CD4-positive, alpha-beta T cell treated with Interleukin-21 for 1 hour (primary cell): Measurements from ENCODE around the gene PHAX.
A peak's percentile ranks its signal among the peaks of the same experiment; 100 is the strongest.
"Not testable (repeated sequence)": the region's sequence is repeated elsewhere in the genome, so short reads cannot be mapped to it uniquely, and the experiment has no call there.

Experiments used
- DNase-seq: peaks from one replicate; pipeline ENCODE4 v3.0.0-alpha.2; 2020

PHAX gene, protein sequence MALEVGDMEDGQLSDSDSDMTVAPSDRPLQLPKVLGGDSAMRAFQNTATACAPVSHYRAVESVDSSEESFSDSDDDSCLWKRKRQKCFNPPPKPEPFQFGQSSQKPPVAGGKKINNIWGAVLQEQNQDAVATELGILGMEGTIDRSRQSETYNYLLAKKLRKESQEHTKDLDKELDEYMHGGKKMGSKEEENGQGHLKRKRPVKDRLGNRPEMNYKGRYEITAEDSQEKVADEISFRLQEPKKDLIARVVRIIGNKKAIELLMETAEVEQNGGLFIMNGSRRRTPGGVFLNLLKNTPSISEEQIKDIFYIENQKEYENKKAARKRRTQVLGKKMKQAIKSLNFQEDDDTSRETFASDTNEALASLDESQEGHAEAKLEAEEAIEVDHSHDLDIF

DNA sequence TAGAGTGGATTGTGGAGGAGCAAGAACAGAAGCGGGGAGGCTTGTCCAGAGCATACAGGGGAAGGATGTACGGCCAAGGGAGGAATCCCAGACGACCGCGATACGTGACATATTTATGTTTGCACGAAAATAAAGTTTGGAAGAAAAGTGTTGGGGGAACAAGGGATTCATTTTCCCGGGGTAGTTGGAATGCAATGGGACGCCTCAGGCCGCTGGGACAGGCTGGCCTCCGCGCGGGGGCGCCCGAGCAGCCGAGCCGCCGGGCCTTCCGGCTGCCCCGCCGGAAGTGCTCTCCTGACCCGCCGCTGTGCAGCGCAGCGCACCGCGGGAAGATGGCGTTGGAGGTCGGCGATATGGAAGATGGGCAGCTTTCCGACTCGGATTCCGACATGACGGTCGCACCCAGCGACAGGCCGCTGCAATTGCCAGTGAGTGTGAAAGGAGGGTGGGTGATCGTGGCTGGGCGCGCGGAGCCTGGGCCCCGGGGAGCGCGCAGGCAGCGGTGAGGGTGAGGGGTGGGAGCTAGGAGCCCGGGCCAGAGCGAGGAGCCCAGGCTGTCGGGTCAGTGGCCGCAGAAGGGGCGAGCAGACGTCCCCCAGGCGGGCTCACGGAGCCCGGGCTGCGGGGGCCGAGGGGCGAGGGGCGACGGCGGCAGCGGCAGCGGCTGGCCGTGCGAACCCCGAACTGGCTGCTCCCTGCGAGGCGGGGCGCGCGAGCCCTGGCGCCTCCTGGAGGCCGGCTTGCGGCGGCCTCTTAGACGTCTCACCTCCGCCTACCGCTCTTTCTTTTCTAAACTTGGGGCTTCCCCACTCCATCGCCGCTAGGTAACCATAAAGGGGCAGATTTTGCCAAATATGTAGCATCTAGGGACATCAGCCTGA, at the start of gene PHAX:
Gene PHAX (plus strand): TSS at position 317 of the 881 bp plus-strand sequence. CDS start 16 bp downstream, at position 333.
- peak; percentile 74 for DNase-seq

DNA sequence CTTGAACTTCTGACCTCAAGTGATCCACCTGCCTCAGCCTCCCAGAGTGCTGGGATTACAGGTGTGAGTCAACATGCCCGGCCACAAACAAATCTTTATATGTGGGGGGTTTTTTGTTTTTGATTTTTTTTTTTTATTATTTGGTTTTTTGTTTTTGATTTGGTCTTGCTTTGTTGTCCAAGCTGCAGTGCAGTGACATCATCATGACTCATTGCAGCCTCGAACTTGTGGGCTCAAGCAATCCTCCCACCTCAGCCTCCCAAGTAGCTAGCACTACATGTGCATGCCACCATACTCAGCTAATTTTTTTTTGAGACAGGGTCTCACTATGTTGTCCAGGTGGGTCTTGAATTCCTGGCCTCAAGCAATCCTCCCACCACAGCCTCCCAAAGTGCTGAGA, 48.1 kb upstream of the PHAX start:
- no peak for DNase-seq

DNA sequence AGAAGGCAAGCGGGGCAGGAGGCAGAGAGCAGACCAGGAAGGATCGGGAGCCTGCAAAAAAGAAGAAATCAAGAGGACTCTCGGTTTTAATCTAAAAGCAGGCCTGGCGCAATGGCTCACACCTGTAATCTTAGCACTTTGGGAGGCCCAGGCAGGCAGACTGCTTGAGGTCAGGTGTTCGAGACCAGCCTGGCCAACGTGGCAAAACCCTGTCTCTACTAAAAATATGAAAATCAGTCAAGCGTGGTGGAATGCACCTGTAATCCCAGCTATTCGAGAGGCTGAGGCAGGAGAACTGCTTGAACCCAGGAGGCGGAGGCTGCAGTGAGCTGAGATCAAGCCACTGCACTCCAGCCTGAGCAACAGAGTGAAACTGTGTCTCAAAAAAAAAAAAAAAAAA, 45.6 kb upstream of the PHAX start:
- not testable (repeated sequence) for DNase-seq

DNA sequence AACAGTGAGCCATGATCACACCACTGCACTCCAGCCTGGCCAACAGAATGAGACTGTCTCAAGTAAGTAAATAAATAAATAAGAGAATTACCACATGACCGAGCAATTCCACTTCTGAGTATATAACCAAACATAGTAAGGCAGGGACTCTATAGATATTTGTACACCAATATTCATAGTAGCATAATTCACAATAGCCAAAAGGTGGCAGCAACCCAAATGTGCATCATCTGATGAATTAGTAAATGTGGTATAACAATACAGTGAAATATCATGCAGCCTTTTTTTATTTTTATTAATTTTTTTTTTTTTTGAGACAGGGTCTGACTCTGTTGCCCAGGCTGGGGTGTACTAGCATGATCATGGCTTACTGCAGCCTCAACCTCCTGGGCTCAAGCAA, 38.8 kb upstream of the PHAX start:
- no peak for DNase-seq

DNA sequence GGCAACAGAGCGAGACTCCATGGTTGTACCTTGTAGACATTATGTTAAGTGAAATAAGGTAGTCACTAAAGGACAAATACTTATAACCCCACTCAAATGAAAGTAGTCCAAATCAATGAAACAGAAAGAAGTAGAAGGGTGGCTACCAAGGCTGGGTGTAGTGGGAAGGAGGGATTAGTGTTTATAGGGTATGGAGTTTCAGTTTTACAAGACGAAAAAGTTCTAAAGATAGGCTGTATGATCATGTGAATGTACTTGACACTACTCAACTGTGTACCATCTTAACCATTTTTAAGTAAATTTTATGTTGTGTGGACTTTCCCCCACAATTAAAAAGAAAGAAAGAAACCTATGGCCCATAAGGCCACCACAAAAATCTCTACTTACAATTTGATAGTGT, 37.9 kb upstream of the PHAX start:
- no peak for DNase-seq

DNA sequence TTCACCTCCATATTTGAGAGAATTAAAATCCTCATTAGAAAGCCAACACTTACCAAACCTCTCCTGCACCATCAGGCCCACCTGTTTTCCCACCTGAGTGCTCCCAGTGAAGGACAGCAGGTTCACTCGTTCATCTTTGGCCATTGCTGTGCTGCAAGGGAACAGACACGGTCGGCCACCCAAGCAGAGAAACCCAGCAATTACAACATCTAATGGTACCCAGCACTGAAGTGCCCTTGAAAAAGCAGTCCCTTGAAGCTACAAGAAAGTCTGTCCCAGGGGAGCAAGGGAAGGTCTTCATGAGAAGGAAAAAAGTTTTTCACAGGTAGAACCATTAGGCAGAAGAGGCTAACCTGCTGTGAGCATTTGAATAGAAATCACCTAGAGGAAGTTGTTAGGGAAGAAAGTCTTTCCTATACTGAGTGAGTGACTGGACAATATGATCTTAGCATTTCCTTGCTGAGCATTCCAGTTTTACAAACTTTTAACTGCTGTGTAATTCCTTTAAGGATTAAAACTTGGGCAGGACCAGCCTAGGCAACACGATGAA, 32.5 kb upstream of the PHAX start:
- no peak for DNase-seq

DNA sequence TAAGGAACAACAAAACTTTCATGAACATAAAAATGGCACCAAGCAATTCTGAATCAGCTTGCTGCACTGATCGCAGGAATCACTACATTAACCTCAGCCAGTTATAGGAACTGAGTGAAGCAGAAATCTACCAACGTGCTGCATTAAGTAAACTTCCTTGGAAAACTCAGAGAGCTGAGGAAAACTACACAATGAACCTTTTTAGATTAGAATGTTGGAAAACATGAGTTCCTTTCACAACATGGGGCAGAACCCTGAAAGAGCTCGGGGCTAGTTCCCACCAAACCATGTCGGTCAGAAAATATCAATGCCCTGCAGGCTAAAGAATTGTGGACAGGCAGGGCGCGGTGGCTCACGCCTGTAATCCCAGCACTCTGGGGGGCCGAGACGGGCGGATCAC, 25.1 kb upstream of the PHAX start:
- DNase-seq = no peak

DNA sequence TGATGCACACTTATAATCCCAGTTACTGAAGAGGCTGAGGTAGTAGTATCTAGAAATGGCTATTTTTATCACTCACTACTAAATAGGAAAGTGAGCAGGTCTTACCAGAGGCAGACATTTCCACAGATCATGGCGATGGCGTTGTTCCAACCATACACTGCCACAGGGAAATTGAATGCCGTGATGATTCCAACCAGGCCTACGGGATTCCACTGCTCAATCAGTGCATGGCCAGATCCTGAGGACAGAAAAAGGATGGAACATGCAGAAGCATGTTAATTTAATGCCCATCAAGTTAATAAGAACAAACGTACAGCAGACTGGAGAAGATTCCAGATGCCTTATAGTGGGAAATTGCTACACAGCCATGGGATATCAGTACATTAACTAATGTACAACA, 23.8 kb upstream of the PHAX start:
- DNase-seq = no peak

DNA sequence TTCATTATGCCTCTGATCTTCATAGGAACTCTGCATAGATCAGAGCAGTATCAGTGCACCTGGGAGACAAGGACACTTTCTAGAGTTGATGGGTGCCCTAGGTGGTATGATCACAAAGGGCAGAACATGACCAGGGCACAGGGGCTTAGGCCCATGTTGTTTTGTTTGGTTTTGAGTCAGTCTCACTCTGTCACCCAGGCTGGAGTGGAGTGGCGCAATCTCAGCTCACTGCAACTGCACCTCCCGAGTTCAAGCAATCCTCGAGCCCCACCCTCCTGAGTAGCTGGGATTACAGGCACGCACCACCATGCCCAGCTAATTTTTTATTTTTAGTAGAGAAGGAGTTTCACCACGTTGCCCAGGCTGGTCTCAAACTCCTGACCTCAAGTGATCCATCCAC, 23.3 kb upstream of the PHAX start:
- no peak for DNase-seq

DNA sequence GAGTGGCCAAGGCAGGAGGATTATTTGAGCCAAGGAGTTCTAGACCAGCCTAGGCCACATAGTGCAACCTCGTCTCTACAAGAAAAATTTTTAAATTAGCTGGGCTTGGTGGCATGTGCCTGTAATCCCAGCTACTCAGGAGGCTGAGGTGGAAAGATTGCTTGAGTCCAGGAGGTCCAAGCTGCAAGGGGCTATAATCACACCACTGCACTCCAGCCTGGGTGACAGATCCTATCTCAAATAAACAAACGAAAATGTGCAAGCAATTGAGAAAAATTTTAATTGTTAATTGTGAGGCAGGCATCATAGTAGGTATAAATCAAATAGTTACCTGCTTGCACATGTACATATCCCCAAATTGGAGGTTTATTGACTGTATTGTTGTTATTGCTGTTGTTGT, 21.0 kb upstream of the PHAX start:
- no peak for DNase-seq

DNA sequence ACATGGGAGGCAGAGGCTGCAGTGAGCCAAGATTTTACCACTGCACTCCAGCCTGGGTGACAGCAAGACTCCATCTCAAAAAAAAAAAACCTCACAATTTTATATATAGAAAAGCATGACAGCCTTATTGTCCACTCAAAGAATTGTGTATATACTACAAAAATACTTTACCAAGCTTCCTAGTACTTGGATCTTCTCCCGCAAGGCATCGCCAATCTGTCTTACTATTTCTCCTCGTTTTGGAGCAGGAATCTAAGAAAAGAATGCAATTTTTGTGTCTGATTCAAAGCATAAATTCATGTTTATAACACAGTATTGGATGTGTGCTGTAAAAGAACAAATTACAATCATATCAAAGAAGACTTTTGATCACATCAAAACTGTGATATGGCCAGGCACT, 17.0 kb upstream of the PHAX start:
- no peak for DNase-seq

DNA sequence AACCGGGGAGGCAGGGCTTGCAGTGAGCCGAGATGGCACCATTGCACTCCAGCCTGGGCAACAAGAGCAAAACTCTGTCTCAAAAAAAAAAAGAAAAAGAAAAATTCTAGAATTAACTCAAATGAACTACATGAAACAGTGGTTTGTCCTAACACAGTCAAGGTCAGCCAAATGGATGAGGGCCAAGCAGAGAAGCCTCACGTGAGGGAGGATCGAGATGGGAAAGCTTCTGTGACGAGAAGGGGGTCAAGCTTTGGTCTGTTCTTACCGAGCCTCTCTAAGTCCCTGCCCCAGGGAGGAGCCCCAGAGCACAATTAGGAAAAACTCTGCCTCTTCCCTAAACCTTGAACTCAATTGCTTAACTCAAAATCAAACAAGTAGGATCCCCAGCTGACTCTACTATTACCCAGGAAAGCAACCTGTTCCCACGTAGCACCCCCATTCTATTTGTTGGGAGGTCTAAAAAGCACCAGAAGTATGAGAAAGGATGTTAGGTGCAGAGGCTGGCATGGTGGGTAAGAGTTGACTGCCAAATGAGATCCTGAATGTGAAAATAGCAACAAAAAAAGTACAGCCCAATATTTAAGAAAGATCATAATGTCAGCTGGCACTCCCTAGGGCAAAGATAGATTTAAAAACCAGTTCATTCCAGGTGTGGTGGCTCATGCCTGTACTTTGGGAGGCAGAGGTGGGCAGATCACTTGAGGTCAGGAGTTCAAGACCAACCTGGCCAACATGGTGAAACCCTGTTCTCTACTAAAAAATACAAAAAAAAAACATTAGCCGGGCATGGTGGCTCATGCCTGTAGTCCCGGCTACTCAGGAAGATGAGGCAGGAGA, 13.0 kb upstream of the PHAX start:
- DNase-seq = no peak

DNA sequence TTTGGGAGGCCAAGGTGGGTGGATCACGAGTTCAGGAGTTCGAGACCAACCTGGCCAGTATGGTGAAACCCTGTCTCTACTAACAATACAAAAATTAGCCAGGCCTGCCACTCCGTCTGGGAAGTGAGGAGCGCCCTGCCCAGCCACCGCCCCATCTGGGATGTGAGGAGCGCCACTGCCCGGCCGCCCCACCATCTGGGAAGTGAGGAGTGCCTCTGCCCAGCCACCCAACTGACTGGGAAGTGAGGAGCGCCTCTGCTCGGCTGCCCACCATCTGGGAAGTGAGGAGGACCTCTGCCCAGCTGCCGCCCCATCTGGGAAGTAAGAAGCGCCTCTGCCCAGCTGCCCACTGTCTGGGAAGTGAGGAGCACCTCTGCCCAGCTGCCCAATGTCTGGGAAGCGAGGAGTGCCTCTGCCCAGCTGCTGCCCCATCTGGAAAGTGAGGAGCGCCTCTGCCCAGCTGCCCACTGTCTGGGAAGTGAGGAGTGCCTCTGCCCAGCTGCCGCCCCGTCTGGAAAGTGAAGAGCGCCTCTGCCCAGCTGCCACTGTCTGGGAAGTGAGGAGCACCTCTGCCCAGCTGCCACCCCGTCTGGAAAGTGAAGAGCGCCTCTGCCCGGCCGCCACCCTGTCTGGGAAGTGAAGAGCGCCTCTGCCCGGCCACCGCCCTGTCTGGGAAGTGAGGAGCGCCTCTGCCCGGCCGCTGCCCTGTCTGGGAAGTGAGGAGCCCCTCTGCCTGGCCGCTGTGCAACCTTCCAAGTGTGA, 11.0 kb upstream of the PHAX start:
- DNase-seq = no peak

DNA sequence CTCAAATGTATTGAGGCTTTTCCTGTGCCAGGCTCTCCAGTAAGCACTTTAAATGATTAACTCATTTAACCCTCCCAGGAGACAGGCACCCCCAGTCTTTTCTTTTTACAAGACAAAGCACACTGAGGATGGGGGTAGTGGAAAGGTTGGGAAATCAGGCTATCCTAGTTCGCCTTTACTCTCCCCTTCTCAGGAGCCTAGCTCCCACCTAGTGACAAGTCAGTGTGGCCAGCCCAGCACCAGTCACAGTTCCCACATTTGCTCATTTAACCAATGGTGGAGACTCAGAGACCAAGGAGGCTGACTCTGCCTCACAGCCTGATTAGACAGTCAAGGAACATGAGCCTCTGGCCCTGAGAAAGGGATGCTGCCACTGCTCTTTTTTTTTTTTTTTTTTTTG, 9.2 kb upstream of the PHAX start:
- DNase-seq = no peak

DNA sequence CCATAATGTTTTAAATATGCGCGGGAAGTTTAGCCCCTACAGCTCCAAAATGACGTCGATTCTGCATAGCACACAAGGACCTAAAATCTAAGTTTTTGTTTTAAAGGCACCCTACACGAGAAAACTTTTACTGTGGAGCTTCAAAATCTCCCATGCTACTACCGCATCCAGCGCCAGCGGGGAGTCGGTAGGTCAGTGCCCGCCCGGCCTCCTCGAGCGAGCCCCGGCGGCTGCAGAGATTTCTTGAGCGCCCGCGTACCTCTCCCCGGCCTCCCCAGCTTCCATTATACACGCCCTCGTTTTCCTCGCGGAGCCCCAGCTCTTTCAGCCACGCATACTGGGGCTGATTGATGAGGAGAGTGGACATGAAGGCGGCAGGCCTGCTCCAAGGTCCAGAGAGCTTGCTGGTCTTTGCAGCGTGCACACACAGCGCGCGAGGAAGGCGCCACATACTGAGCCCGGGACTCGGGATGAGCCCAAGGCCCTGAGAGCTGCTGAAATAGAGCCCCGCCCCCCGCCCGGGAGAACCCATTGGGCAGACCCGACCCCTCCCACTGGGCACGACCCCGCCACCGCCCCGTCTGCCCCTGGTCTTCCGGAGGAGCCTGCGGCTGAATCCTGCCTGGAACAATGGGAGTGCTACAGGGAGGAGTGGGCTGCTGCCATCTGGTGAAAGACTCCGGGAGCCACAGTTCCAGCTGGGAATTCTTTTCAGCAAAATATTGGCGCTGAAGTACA, 5.8 kb upstream of the PHAX start, which contains the start of gene ALDH7A1:
Gene ALDH7A1 (minus strand): TSS at position 472 of the 738 bp plus-strand sequence. CDS start 21 bp downstream, at position 451.
- DNase-seq = peak; percentile 10

DNA sequence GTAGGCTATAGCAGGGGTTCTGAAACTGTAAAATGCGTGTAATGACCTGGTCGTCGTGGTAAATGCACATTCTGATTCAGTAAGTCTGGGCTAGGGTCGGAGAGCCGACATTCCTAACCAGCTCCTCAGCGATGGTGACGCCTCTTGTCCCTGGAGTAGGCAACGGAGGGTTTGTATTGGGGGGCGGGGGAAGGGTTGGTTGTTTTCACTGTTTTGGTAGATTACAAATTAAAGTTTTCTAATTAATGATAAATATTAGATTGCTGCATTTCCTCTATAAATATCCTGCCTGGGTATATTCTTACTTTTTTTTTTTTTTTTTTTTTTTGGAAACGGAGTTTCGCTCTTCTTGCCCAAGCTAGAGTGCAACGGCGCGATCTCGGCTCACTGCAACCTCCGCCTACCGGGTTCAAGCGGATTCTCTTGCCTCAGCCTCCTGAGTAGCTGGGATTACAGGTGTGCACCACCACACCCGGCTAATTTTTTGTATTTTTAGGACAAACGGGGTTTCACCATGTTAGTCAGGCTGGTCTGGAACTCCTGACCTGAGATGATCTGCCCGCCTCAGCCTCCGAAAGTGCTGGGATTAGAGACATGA, 5.2 kb upstream of the PHAX start:
- DNase-seq = no peak

DNA sequence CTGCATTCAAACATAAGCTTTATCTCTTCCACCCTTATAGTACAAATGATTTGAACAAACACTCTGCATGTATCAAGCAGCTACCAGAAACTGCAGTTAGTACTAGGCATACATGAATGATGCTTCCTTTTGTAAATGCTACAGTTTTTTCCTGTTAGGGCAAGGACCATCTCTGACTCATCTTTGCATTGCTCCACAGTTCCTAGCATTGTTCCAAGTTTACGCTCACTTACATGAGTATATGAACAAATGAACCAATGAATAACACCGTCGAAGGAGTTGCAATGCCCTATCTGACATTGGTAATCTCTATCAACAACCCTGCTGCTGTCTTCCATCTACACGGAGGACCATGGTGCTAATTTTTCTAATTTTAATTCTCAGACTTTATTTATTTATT, 3.6 kb upstream of the PHAX start:
- no peak for DNase-seq

DNA sequence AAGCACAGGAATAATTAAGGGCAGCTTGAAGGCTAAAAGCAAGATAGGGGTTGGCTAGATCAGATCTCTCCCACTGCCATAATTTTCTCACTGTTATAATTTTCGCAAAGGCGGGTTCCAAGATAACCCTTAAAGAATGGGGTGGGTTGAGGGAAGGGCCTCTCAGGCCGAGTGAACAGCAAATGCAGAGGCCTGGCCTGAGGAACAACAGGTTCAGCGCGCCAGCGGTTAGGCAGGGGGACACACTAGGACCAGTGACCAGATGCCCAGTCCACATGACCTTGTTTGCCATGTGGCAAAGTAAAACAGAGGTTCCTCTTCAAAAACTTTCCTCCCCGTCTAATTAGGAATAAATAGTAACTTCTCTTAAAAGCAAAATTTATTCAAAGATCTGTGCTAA, 1.2 kb upstream of the PHAX start:
- DNase-seq = no peak

DNA sequence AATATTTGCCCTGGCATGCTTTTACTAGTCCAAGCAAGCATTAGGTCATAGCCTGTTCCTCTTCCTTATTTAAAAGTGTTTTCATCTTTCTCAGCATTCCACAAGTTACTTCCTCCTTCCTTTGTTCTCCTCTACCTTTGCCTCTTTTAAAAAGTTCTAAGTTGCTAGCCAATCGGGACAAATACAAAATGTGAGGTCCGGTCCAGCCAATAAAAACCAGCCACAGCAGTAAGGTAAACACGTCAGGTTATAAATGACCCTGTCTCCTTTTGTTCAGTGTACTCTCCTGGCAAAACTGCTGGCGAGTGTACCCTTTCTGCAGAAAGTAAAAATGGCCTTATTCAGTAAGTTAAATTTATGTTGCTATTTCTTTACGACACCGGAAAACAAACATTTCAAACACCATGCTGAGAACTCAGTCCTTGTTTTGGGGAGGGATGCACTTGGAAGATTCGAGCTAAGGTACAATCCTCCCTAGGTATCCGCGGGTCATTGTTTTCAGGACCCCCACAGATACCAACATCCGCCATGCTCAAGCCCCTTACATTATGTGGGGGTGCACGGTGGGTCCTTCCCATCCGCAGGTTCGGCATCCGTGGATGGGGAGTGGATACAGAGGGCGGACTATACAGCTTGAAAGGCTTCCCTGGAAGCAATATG, 646 bp upstream of the PHAX start:
- not testable (repeated sequence) for DNase-seq

DNA sequence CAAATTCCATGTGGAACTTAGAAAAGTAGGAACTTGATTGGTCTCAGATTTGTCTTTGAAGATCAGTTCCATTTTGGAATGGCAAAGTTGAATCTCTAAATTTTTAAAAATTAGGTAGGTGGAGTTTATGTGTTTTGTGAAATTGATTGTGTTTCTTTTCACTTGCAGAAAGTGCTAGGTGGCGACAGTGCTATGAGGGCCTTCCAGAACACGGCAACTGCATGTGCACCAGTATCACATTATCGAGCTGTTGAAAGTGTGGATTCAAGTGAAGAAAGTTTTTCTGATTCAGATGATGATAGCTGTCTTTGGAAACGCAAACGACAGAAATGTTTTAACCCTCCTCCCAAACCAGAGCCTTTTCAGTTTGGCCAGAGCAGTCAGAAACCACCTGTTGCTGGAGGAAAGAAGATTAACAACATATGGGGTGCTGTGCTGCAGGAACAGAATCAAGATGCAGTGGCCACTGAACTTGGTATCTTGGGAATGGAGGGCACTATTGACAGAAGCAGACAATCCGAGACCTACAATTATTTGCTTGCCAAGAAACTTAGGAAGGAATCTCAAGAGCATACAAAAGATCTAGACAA, 2.8 kb downstream of the PHAX start:
- no peak for DNase-seq
